Activated CD4-positive, alpha-beta T cell treated with anti-CD3 and anti-CD28 coated beads, Interleukin-2, amount 50 U/mL, for 16 hours (primary cell): ENCODE data around the gene LRRC56.

Experiments used
- DNase-seq: peaks from one replicate; pipeline ENCODE4 v3.0.0-alpha.2; 2020

The LRRC56 gene

GRCh38 chr11:541433-541885, 4.1 kb downstream of the LRRC56 start:
- DNase-seq = no peak

GRCh38 chr11:544817-545166, 7.5 kb downstream of the LRRC56 start:
- DNase-seq = no peak

GRCh38 chr11:545171-545570, 7.8 kb downstream of the LRRC56 start:
- DNase-seq = no peak

GRCh38 chr11:548700-549603, 11.6 kb downstream of the LRRC56 start:
- no peak for DNase-seq

GRCh38 chr11:550021-550745, 12.9 kb downstream of the LRRC56 start:
- no peak for DNase-seq

GRCh38 chr11:550746-551085, 13.4 kb downstream of the LRRC56 start:
- DNase-seq = no peak

- DNase-seq = no peak
Measured at GRCh38 chr11:551131-551530, 13.8 kb downstream of the LRRC56 start.

- DNase-seq = no peak
Measured at GRCh38 chr11:551596-551995, 14.3 kb downstream of the LRRC56 start.

GRCh38 chr11:553083-553987, 16.0 kb downstream of the LRRC56 start:
- no peak for DNase-seq

- DNase-seq = no peak
Measured at GRCh38 chr11:553988-554340, 16.6 kb downstream of the LRRC56 start.

- peak; percentile 70 for DNase-seq
Measured at GRCh38 chr11:554428-555226, 17.3 kb downstream of the LRRC56 start.

- no peak for DNase-seq
Measured at GRCh38 chr11:555227-555779, 18.0 kb downstream of the LRRC56 start.

GRCh38 chr11:555780-556661, 18.7 kb downstream of the LRRC56 start:
- DNase-seq = no peak

- no peak for DNase-seq
Measured at GRCh38 chr11:556662-557256, 19.4 kb downstream of the LRRC56 start.

GRCh38 chr11:557328-558132, 20.2 kb downstream of the LRRC56 start:
- DNase-seq = no peak

GRCh38 chr11:558503-558902, 21.2 kb downstream of the LRRC56 start:
- DNase-seq = no peak

GRCh38 chr11:559020-559620, 21.8 kb downstream of the LRRC56 start:
- DNase-seq = no peak

- no peak for DNase-seq
Measured at GRCh38 chr11:559712-560304, 22.5 kb downstream of the LRRC56 start.
